Measurements from ENCODE around the gene MED25. TPM values are rescaled to one million over a fixed set of nuclear protein-coding genes. Genes with fewer than 3 reads are reported as not detected.

MED25 gene
- total RNA-seq, 1 donor from 2014 or later: 85.4 TPM

DNA sequence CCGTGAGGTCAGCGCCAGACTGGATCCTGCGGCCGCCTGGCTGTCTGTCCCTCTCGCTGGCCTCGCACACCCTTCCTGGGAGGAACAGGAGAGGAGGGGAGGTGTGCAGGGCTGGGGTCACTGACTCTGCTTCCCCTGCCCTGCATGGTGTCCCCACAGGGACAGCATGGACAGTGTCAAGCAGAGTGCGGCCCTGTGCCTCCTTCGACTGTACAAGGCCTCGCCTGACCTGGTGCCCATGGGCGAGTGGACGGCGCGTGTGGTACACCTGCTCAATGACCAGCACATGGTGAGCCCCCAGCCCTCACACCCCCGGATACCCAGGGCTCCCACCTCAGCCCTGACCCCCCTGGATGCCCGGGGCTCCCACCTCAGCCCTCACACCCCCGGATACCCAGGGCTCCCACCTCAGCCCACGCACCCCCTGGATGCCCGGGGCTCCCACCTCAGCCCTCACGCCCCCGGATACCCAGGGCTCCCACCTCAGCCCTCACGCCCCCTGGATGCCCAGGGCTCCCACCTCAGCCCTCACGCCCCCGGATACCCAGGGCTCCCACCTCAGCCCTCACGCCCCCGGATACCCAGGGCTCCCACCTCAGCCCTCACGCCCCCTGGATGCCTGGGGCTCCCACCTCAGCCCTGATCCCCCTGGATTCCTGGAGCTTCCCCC, 26.2 kb upstream of the MED25 start:
- no peak overlapping the region for H3K4me3 Mint-ChIP-seq
- H3K27ac Mint-ChIP-seq (ENCODE audit: unreplicated experiment): no peak overlapping the region
- TF ChIP-seq, protein P1, sequence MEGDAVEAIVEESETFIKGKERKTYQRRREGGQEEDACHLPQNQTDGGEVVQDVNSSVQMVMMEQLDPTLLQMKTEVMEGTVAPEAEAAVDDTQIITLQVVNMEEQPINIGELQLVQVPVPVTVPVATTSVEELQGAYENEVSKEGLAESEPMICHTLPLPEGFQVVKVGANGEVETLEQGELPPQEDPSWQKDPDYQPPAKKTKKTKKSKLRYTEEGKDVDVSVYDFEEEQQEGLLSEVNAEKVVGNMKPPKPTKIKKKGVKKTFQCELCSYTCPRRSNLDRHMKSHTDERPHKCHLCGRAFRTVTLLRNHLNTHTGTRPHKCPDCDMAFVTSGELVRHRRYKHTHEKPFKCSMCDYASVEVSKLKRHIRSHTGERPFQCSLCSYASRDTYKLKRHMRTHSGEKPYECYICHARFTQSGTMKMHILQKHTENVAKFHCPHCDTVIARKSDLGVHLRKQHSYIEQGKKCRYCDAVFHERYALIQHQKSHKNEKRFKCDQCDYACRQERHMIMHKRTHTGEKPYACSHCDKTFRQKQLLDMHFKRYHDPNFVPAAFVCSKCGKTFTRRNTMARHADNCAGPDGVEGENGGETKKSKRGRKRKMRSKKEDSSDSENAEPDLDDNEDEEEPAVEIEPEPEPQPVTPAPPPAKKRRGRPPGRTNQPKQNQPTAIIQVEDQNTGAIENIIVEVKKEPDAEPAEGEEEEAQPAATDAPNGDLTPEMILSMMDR (conservative IDR thresholded peaks at IDR 0.05): no peak
- H3K27me3 Mint-ChIP-seq (ENCODE audit: low read depth): no peaks in the 10 kb centered on the region
- no peaks in the 10 kb centered on the region for H3K4me1 Mint-ChIP-seq
- DNase-seq (ENCODE audit: low read depth, low spot score): no peak
- H3K36me3 Mint-ChIP-seq (ENCODE audit: low read depth): peaks cover 11% of the 10 kb centered on the region
- no peaks in the 10 kb centered on the region for H3K9me3 Mint-ChIP-seq

DNA sequence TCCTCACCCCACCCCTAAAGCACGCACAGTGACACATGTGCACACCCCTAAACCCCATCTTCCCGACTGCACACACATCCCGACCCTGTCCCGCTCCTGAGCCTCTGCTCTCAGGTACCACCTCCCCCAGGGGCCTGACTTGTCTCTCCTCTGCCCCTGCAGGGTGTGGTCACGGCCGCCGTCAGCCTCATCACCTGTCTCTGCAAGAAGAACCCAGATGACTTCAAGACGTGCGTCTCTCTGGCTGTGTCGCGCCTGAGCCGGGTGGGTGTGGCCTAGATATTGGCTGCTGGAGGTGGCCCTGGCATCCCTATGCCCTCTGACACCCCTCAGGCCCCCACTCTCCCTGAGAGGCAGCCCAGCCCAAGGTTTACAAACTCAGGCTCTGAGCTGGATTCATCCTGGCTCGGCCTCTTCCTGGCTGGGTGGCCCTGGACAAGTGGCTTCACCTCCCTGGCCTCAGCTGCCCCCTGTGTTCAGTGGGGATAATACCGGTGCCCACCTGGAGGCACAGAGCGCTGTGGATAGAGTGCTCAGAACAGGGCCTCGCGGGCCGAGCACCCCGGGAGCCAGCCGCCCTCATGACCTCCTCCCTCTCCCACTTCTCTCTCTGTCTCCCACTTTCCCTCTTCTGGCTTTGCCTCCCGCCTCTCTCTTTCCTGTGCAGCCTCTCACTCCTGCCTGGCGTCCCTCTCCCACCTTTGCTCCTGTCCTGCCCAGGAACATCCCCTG, 25.1 kb upstream of the MED25 start:
- no peak overlapping the region for H3K27ac Mint-ChIP-seq (ENCODE audit: unreplicated experiment)
- no peaks in the 10 kb centered on the region for H3K4me1 Mint-ChIP-seq

DNA sequence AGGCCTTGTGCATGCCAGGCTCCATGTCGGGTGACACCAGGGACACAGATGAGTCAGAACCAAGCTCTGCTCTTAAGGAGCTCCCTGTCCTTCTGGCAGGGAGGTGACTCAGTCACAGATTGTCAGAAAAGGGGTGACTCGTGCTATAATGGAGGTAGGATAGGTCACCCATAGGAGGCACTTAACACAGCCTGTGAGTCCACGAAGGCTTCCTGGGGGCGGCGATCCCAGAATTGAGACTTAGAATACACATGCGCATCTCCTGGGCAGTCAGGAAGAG, 24.6 kb upstream of the MED25 start:
- Mint-ChIP-seq H3K27me3 (ENCODE audit: low read depth) (no peaks in the 10 kb centered on the region), H3K36me3 (ENCODE audit: low read depth) (peaks cover 7% of the 10 kb centered on the region), H3K4me3 (no peak overlapping the region), H3K27ac (ENCODE audit: unreplicated experiment) (no peak overlapping the region), H3K9me3 (no peaks in the 10 kb centered on the region), H3K4me1 (no peaks in the 10 kb centered on the region)
- DNase-seq (ENCODE audit: low read depth, low spot score): no peak
- TF ChIP-seq, protein P1 (conservative IDR thresholded peaks at IDR 0.05): no peak

More for the DNA sequence above, 25.1 kb upstream of the MED25 start:
- Mint-ChIP-seq H3K4me3 (no peak overlapping the region), H3K36me3 (ENCODE audit: low read depth) (peaks cover 11% of the 10 kb centered on the region), H3K27me3 (ENCODE audit: low read depth) (no peaks in the 10 kb centered on the region), H3K9me3 (no peaks in the 10 kb centered on the region)
- TF ChIP-seq, protein P1 (conservative IDR thresholded peaks at IDR 0.05): no peak
- no peak for DNase-seq (ENCODE audit: low read depth, low spot score)

DNA sequence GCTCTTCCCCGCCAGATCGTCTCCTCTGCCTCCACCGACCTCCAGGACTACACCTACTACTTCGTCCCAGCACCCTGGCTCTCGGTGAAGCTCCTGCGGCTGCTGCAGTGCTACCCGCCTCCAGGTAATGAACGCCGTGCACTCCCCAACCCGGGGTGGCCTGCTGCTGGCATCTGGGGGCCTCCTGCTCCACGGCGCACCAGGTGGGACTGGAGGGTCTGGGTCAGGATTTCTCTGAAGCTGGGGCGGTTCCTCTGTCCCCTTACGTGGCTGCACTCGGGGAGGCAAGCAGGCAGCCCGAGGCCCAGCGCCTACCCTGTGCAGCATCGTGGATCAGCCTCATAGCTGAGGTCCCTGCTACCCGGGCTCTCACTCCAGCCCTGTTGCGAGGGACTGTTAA, 22.5 kb upstream of the MED25 start:
- H3K36me3 Mint-ChIP-seq (ENCODE audit: low read depth): peaks cover 8% of the 10 kb centered on the region

DNA sequence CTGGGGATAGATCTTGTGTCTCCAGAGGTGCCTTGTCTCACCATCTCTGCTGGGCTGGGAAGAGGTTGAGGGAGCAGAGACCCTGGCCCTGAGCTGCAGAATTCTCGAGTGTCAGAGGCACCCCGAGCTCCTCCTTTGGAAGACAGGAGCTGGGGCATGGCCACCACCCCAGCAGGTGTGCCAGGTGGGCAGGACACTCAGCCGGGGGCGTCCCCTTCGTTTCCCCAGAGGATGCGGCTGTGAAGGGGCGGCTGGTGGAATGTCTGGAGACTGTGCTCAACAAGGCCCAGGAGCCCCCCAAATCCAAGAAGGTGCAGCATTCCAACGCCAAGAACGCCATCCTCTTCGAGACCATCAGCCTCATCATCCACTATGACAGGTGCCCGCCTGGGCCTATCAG, 19.5 kb upstream of the MED25 start:
- Mint-ChIP-seq H3K4me3 (no peak overlapping the region), H3K9me3 (no peaks in the 10 kb centered on the region), H3K36me3 (ENCODE audit: low read depth) (peaks cover 7% of the 10 kb centered on the region), H3K4me1 (peaks cover 4% of the 10 kb centered on the region), H3K27ac (ENCODE audit: unreplicated experiment) (no peak overlapping the region), H3K27me3 (ENCODE audit: low read depth) (no peaks in the 10 kb centered on the region)
- TF ChIP-seq, protein P1 (conservative IDR thresholded peaks at IDR 0.05): no peak
- no peak for DNase-seq (ENCODE audit: low read depth, low spot score)

More for the DNA sequence above, 22.5 kb upstream of the MED25 start:
- Mint-ChIP-seq H3K9me3 (no peaks in the 10 kb centered on the region), H3K4me1 (no peaks in the 10 kb centered on the region), H3K27ac (ENCODE audit: unreplicated experiment) (no peak overlapping the region), H3K4me3 (no peak overlapping the region), H3K27me3 (ENCODE audit: low read depth) (no peaks in the 10 kb centered on the region)
- TF ChIP-seq, protein P1 (conservative IDR thresholded peaks at IDR 0.05): no peak
- DNase-seq (ENCODE audit: low read depth, low spot score): no peak
